Pulmonary artery endothelial cell (primary cell): ENCODE results near the gene ATPAF1. TPM values are rescaled to one million over a fixed set of nuclear protein-coding genes. Genes with fewer than 3 reads are reported as not detected.
"Not testable (repeated sequence)": the region's sequence is repeated elsewhere in the genome, so short reads cannot be mapped to it uniquely, and the experiment has no call there.

Source experiments
- DNase-seq: peaks from one replicate; pipeline ENCODE4 v3.0.0-alpha.2; 2011; ENCODE audit warnings: low read depth, low spot score
- total RNA-seq: library from RNA; depleted of rRNA; stranded (reverse); fragments of >200 nt; gene quantifications from 2 replicates; pipeline ENCODE4 v1.2.3, GENCODE V29; 2014

Gene ATPAF1, protein sequence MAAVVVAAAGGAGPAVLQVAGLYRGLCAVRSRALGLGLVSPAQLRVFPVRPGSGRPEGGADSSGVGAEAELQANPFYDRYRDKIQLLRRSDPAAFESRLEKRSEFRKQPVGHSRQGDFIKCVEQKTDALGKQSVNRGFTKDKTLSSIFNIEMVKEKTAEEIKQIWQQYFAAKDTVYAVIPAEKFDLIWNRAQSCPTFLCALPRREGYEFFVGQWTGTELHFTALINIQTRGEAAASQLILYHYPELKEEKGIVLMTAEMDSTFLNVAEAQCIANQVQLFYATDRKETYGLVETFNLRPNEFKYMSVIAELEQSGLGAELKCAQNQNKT
- 31.1 and 39.7 TPM in 2 replicates for total RNA-seq

DNA sequence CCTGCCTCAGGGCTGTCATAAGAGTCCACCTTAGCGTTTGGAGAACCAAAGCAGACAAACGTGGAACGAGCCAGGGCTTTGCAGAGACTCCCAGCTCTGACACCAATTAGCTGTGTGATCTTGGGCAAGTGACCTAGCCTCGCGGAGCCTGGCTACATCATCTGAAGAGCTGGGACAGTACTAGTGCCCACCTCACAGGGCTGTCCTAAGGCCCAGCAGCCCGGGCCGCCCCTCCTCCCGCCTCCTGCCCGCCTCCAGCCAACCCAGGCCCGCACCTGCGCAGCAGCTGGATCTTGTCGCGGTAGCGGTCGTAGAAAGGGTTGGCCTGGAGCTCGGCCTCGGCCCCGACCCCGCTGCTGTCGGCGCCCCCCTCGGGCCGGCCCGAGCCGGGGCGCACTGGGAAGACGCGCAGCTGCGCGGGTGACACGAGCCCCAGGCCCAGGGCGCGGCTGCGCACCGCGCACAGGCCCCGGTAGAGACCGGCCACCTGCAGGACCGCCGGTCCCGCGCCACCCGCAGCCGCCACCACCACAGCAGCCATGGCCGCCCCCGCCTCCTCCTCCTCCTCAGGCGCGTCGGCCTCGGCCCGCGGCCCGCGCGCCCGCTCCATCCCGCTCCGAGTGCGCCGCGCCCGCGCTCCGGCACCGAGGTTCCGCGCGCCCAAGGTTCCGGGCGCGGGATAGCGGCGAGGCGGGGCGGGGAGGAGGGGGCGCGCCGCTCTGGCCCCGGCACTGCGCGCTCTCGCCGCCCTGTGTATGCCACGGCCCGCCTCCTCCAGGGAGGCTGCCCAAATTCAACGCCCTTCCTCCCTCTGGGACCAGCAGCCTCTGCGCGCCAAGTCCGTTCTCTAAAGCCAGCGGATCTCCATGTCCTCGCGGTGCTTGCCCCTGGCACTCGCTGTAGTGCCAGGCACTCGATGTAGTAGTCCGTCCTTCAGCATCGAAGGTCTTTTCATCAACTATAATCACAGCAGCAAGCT lies at the start of gene ATPAF1:
ATPAF1 (minus strand) TSS at position 583 of the 979 bp plus-strand sequence; CDS start at position 541, 42 bp downstream.
- no peak for DNase-seq

DNA sequence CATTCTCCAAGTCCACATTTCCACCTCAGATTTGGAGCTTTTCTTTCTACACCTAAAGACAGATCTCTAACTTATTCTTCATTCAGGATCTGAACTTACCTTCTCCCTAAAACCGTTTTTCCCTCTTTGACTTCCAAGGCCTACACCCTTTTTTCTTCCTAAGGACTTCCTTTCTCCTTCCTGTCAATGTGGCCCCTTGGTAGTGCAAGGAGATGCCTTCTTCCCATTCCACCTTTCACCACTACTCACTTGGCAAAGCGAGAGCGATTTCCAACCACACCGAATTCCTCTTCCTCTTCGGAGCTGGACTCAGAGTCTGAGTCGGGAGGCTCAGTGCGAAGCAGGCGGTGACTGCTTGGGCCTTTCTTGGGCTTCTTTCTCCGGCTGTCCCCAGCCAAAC lies 49.5 kb upstream of the ATPAF1 start:
- DNase-seq, result no peak

DNA sequence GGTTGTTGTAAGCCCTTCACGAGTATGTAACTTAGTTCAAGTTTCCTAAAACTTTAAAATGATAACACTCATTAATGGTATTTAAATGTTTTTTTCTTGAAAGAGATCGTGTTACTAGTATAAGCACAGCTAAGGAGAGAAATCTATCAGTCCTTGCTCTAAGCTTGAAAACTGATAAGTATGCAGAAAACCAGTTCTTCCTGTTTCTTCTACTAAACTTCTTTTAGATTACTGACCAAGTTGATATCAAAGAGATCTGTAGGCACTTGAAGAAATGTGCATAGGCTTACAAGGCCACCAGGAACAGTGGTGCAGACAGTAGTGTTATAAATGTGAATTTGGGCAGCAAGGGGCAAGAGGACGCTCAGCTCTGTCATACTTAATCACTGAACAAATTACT lies 46.8 kb upstream of the ATPAF1 start:
- DNase-seq, result no peak

DNA sequence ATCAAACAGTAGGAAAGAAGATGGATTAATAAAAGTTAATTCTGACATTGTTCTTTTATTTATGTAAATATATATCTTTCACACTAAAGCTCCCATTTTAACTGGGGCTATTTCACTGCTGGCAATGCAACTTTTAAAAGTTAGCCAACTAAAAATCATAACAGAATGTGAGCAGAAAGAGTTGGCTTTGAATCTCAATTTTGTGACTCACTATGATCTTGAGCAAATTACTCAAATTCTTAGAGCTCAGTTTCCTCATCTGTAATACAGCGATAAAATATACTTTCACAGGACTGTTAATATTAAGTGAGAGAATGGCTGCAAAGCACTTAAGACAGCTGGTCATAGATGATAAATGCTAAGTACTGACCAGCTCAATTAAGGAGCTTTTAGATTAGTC lies 40.0 kb upstream of the ATPAF1 start:
- DNase-seq, result no peak

DNA sequence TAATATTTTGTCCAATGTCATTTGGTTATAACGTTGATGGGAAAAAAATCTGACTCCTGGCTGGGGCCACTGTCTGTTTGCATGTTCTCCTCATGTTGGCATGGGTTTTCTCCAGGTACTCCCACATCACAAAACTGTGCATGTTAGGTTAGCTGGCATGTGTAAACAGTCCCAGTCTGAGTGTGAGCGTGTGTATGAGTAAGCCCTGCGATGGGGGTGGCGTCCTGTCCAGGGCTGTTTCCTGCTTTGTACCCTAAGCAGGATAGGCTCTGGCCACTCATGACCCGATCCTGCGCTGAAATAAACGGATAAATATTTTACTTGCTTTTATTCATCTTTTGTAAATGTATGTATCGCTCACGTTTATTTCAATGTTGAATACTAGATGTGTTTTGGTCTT lies 37.2 kb upstream of the ATPAF1 start:
- no peak for DNase-seq

DNA sequence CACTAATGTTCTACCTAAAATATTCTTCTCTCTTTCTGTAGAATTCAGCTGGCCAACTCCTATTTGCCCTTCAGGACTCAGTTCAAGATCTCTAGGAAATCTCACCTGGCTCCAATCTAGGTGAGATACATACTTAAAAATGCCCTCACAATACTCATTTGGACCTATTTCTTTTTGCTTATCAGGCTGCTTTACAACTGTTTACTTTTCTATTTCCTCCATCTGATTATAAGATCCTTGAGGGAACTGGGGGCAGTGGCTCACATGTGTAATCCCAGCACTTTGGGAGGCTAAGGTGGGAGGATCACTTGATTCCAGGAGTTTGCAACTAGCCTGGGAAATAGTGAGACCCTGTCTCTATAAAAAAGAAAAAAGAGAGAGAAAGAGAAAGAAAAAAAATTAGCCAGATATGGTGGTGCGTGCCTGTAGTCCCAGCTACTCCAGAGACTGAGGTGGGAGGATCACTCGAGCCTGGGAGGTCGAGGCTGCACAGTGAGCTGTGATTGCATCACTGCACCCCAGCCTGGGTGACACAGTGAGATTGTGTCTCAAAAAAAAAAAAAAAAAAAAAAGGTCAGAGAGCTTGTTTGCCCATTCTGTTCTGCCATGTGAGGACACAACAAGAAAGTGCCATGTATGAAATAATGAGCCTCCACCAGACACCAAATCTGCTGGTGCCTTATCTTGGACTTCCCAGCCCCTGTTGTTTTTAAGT lies 35.9 kb upstream of the ATPAF1 start:
- no peak for DNase-seq

DNA sequence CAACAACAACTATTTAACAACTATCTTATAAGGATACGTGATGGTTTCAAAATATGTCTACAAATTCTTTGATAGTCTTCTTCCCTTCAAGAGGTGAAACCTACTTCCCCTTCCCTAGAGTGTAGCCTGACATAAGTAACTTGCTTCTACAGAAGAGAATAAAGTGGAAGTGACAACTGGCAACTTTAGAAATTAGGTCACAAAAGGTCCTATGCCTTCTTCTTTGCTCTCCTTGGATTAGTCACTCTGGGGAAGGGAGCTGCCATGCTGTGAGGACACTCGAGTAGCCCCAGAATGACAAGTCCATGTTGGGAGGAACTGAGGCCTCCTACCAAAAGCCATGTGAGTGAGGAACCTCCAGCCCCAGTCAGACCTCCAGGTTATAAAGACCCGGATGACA lies 31.5 kb upstream of the ATPAF1 start:
- DNase-seq, result no peak

DNA sequence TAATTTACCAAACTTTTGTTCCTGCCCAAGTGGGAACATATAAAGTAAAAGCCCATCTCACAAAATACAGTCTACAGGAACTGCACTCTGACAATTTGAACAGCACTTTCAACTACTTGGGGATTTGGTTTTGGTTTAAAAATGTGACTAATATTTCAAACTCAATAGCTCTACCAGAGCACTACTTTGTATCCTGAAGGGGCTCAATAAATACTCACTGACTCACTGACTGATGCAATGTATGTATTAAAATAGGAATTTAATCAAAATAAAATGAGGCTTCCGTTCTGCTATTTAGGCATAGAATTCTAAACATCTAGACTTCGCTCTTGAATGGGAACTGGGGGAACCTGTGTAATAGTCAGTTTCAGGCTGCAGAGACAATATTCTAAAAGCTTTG lies 28.9 kb upstream of the ATPAF1 start:
- DNase-seq, result no peak

DNA sequence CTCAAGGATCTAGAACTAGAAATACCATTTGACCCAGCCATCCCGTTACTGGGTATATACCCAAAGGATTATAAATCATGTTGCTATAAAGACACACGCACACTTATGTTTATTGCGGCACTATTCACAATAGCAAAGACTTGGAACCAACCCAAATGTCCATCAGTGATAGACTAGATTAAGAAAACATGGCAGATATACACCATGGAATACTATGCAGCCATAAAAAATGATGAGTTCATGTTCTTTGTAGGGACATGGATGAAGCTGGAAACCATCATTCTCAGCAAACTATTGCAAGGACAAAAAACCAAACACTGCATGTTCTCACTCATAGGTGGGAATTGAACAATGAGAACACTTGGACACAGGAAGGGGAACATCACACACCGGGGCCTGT lies 26.5 kb upstream of the ATPAF1 start:
- DNase-seq, result not testable (repeated sequence)

DNA sequence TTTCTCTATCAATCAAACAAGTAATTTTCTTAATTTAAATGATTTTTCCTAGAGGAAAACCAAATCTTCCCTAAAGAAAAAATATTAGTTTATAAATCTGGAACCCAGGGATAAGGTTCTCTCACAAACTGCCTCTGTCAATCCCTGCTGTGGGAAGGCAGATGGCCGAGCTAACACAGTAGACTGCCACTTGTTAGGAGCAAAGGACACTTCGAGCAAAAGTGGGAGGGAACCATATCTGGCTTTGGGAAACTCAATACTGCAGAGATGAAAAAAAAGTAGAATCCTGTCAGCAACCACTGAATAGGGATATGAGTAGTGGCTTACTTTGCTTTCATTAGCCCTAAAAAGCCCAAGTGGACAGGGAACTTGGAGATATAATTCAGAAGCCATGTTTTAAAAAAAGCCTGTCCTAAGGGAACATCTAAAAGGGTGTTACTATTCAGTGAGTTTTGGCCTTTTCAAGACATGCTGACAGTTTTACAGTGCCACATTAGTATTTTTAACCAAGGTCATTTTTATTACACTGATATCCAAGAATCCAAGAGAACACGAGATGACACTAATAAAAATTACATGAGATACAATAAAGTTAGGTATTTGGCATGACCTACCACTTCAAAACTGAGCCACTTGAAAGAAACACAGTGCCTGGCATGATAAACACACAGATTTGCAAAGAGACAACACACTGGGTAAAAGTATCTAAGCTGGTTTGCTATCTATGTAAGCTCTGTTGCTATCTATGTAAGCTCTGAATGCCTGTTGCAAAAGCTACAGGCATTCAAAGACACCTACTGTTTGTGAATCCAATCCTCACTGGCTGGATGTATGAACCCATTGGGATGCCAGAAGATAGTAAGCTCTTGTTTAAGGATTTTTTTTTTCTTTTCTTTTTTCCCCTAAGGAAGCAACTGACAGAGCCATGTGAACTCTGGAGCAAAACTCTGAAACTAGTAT lies 24.9 kb upstream of the ATPAF1 start:
- DNase-seq, result no peak

DNA sequence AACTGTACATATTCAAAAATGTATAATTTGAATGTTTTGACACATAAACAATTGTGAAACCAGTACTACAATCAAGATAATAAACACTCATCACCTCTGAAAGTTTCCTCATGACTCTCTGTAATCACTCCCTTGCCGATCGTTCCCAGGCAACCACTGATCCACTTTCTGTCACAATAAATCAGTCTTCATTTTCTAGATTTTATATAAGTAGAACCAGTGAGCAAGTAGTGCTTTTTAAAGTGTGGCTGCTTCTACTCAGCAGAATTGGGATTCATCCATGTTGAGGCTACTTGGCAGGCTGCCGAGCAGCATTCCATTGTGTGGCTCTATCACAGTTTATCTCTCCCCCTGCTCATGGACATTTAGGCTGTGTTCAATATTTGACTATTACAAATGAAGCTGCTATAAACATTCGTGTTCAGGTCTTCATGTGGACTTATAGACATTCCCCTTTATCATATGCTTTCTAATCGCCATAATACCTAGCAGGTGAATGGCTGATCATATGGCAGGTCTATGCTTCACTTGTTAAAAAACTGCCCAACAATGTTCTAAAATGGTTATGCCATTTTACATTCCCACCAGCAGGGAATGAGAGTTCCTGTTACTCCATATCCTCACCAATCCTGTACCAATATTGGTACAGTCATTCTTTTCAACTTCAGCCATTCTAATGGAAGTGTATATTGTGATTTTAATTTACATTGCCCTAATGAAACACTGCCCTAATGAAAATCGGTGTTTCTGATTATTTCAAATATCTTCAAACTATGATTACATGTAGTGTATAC lies 24.0 kb upstream of the ATPAF1 start:
- DNase-seq, result no peak

DNA sequence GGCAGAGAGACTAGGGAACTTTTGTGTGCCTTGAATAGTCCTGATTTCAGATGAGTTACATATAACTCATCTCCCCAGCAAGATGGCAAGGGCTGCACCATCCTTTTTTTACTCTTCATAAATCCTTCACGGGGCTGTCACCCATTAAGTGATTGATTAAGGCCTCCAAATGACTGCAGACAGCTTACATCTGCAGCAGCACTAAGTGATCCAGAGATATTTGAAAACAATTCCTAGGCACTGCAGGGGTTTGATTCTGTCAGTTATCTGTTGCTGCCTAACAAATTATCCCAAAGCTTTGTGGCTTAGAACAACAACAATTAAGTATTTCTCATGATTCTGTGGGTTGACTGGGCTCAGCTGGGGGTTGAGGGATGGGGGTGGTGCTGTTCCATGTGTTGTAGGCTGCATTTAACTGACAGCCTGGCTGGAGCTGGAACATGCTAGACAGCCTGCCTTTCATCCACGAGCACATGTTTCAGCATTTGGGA lies 22.8 kb upstream of the ATPAF1 start:
- DNase-seq, result no peak

DNA sequence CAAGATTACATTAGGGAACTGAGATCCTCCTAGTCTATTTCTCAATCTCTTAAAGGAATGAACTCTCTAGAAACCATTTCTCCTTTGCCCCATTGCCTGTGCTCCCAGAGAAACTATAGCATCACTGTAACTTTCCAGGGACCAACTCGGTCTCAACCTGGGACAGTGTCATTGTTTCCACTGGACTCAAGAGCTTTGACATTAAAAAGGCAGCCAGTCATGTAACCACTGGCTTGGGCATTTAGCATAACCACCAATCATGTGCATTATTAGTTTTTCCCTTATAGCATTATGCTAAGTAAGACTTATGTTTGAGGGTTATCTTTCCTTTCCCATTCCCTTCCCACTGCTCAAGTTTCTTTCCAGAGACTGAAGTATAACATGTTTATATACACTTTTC lies 21.7 kb upstream of the ATPAF1 start:
- no peak for DNase-seq

DNA sequence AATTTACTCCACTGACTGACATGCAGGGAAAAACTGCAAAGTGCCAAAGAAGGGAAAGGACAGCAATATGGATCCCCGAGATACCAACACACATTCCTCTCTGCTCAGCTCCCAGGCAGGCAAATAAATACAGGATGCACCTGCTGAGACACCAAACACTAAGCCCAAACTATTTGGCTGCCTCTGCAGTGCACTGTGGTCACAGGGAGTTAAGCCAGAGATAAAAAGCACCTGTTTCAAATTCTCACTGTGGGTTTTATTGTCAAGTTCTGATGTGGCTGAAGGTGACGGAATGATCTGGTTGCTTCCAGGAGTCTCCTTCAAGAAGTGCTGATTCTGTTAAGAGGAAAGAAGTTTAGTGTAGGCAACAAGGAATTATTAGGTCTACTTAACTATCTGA lies 21.2 kb upstream of the ATPAF1 start:
- DNase-seq, result peak; percentile 73

DNA sequence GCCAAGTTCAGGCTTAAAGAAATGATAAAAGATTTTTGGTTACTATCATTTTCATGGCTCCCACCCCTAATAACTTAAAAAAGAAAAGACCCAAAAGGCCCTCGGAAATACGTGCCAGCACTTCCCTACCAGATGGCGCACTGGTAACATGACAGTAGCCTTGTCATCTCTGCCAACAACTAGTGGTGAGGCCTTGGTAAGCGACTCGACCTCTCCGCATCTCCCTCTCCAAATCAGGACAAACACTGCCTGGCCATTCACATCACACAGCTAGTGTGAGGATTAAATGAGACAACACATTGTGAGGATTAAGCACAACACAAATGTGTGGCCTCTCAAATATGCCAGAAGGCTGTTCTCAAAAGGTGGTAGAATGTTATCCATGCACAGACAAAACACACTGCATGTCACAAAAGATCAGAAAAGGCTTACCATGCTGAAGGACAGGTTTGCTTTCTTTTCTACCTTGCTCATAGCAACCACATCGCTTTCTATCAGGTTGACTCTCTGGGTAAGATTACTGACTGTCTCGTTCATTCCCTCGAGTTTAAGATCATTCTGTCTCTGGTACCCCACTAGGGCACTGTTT lies 19.9 kb upstream of the ATPAF1 start:
- no peak for DNase-seq

DNA sequence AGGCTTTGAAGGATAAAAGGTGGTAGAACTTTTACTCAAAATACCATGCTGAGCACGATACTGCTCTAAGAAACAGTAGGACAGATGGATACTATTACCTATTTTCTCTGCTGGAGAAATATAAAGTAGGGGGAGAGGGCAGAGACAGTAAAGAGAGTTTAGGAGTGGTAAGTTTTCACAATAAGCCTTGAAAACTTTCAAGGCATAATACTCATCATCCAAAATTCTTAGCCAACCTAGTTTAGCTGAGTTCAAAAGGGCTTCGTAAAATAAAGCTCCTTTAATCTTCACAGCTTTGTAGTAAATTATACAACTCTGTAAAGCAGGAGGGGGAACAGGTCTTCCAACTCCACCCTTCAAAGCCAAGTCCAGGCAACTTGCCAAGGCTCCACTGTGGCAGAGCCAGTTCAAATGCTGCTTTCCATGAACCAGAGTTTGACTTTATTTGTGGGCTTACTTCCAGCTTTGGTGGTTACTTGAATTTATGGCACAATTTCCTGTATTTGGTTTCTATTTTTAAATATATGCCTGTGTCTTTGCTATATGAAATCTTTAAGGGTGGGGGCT lies 19.0 kb upstream of the ATPAF1 start:
- peak; percentile 37 for DNase-seq

DNA sequence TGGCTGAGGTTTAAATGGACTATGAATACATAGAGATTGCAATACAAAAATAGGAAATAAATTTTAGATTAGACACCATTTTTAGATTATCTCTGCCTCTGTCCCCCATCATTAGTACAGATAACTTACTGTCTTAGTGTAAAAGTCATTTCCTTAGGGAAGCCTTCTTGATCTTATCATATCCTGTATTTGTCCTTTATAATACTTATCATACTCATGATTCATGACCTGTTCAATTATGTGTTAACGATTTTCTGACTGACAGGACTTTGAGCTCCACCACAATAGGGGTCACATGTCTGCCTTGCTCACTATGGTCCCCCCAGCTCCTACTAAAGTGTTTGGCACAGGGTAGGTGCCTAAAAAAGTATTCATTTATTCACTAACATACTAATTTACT lies 18.1 kb upstream of the ATPAF1 start:
- DNase-seq, result no peak

DNA sequence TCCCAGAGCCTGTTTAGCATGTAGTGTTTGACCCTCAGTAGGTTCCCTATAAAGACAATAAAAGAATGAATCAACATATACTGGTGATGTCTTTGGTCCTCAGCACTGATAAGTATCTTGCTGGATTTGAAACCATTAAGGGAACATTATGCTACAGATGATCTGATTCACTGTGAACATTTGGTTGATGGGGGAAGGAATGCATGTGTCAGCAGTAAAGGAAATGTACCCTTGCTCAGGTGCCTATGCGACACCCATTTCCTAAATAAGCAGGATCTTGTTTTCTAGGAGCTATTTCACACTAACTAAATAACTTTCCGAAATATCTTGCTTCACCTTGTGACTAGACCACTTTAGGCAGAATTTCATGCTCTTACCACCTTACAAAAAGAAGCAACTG lies 16.5 kb upstream of the ATPAF1 start:
- no peak for DNase-seq

DNA sequence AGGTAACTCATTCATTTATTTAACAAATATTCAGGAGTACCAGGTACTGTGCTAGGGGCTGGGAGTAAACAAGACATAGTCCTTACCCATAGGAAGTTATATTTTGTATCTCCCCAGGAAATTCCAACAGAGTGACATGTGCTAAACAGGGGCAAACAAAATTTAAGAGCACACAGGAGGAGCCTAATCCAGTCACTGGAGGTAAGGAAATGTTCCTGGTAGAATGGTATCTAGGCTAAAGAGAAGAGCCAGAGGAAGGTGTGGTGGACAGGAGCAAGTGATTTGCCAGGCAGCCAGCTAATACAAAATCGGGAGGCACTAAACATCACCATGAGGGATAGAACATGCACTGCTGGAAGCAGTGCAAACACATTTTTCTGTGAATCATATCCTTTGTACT lies 13.9 kb upstream of the ATPAF1 start:
- no peak for DNase-seq
